HFF-Myc (cell line): Measurements from ENCODE around the gene NQO1.

ENCODE experiments used
- DNase-seq: peaks from one replicate; pipeline ENCODE4 v3.0.0-alpha.2; 2011; ENCODE audit warnings: low read depth; ENCODE audit errors: extremely low read depth
- H3K4me3 ChIP-seq: replicated peaks from 2 replicates; pipeline ENCODE4 v1.5.1; 2011; ENCODE audit warnings: low read depth, mild to moderate bottlenecking, control low read depth, low read length
- TF ChIP-seq, protein P1 (sequence below): IDR thresholded peaks from 2 replicates; pipeline ENCODE4 v1.5.1; 2012; ENCODE audit warnings: mild to moderate bottlenecking, low read depth, low read length, control low read depth; ENCODE audit errors: missing control alignments

NQO1 gene

DNA sequence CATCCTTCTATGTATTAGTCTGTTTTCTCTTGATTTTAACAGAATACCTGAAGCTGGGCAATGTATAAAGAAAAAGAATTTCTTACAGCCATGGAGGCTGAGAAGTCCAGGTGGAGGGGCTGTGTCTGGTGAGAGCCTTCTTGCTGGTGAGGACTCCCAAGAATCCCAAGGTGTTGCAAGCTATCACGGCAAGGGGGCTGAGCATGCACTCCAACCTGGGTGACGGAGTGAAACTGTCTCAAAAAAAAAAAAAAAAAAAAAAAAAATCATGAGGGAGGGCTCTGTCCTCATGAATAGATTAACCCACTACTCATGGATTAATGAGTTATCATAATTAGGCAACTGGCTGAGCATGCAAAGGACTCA lies 19.4 kb downstream of the NQO1 start:
- DNase-seq = no peak
- no peak overlapping the region for H3K4me3 ChIP-seq
- TF ChIP-seq, protein P1, sequence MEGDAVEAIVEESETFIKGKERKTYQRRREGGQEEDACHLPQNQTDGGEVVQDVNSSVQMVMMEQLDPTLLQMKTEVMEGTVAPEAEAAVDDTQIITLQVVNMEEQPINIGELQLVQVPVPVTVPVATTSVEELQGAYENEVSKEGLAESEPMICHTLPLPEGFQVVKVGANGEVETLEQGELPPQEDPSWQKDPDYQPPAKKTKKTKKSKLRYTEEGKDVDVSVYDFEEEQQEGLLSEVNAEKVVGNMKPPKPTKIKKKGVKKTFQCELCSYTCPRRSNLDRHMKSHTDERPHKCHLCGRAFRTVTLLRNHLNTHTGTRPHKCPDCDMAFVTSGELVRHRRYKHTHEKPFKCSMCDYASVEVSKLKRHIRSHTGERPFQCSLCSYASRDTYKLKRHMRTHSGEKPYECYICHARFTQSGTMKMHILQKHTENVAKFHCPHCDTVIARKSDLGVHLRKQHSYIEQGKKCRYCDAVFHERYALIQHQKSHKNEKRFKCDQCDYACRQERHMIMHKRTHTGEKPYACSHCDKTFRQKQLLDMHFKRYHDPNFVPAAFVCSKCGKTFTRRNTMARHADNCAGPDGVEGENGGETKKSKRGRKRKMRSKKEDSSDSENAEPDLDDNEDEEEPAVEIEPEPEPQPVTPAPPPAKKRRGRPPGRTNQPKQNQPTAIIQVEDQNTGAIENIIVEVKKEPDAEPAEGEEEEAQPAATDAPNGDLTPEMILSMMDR = no peak

DNA sequence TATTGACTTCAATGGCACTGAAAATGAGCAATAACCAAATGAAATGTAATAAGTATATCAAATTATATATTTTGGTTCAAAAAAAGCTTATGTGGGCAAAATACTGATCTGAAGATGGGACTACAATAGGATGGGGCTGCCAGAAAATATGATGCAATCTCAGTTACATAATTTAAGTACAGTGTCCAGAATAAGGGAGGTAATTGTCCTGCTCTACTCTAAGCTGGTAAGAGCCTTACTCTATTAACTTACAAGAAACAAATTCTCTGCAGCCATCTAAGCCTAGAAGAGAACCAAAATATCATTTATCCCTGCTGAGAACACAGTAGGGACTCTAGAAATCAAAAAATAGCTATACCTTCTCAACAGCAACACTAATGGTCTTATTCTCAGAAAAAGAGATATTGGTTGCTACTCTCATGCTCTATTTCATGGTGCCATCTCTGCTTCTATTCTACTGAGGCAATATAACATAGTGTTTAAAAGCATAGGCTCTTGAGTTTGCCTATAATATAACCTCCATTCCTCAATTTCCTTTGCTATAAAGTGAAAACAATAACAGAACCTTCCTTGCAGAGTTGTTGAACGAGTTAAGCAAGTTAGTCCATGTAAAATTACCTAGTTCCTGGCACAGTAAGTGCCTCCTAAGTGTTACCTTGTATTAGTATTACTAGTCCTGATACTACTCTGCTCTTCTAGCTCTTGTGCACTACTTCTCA lies 19.9 kb downstream of the NQO1 start:
- DNase-seq = no peak
- no peak overlapping the region for H3K4me3 ChIP-seq
- TF ChIP-seq, protein P1 = no peak

DNA sequence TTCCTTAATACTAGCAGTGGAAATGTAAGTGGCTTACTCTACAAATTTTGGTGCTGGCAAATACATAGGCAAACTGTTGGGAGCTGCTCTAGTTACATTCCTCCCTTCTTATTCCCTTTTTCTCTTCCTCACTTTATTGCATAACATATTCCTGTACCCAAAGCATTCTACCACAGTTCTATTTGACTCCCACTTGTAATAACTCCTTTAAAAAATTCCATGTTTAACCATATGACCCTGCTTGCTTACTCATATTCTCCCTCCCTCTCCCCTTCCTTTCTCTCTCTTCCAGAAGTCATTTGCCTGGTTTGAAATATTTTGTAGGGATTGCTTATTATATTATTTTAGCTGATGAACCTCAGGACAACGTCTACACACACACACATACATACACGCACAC lies 22.7 kb downstream of the NQO1 start:
- H3K4me3 ChIP-seq = no peak overlapping the region
- TF ChIP-seq, protein P1 = no peak
- DNase-seq = no peak

DNA sequence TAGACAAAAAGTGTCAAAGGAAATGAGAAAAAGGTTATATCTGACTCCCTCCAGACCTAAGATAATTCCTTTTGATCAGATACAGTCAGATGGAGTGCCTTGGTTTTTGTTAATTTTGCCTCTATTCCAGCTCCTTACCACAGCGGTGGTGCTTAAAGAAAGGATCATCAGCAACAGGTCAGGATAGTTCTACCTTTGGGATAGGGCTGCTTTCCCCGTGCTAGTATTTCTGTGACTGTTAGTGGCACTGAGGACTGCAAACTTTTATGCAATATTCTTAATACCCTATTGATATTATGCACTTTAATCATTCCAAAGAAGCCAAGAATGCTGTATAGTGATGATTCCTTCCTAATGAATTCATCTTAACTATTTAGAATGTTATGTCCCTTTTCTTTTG lies 24.5 kb downstream of the NQO1 start:
- TF ChIP-seq, protein P1 = no peak
- no peak overlapping the region for H3K4me3 ChIP-seq
- no peak for DNase-seq

DNA sequence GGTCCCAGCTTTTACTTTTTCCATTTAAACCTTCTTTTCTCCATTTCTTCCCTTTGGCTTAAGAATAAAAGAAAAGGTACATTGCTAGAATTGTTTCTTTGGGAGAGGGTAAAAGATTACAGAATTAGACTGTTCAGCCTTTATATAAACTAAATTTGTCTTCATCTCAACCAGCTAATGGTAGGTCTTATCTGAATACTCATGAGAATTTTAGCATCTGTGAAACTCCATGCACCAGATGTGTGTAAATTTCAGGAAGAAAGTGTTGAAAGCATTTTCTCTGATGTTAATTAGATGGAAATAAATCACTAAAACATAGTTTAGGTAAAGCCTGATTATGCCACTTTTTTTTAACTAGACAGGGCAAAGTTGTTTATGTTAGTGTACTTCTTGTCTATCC lies 24.9 kb downstream of the NQO1 start:
- H3K4me3 ChIP-seq = no peak overlapping the region
- TF ChIP-seq, protein P1 = no peak
- no peak for DNase-seq

DNA sequence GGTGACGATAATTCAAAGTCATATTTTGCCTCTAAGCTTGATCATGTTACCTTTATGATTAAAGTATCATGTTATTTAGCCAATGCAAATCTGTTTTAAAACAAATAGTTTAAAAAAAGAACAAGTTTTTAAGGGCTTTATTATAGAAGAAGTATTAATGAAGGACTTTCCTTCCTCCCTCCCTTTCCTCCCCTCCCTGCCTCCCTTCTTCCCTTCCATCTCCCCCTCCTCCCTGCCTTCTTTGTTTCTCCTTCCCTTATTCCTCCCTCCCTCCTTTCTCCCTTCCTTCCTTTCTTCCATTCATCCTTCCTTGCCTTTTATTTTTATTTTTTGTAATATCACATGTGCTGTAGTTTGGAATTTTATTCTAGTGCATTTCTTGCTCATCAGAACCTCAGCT lies 26.4 kb downstream of the NQO1 start:
- TF ChIP-seq, protein P1 = no peak
- no peak for DNase-seq
- no peak overlapping the region for H3K4me3 ChIP-seq

DNA sequence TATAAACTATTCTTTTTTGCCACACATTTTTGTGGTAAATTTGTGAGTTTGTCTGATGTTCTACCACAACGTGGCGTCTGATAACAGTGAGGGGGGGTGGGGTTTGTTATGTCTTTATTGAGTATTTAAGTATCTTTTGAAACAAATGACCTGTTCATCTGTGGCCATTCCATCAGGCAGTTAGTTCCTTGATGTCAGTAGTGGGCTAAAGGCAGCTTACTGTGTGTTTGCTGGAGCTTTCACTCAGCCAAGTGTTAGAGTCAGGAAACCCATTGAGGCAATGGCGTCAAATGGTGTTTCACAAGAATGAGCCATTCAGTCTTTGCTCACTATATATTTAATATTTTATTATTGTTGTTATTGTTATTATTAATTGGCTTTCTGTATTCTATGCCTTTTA lies 28.0 kb downstream of the NQO1 start:
- TF ChIP-seq, protein P1 = no peak
- no peak overlapping the region for H3K4me3 ChIP-seq
- no peak for DNase-seq
